ENCODE data around the gene CRYBG2. TPM values are rescaled to one million over a fixed set of nuclear protein-coding genes. Genes with fewer than 3 reads are reported as not detected.

CRYBG2 gene
- total and polyA plus RNA-seq, 2 of the 13 experiments (the other 11 are each of a cell fraction or from before 2014, with no cell fraction given) = 1.3 to 2.9 TPM

DNA sequence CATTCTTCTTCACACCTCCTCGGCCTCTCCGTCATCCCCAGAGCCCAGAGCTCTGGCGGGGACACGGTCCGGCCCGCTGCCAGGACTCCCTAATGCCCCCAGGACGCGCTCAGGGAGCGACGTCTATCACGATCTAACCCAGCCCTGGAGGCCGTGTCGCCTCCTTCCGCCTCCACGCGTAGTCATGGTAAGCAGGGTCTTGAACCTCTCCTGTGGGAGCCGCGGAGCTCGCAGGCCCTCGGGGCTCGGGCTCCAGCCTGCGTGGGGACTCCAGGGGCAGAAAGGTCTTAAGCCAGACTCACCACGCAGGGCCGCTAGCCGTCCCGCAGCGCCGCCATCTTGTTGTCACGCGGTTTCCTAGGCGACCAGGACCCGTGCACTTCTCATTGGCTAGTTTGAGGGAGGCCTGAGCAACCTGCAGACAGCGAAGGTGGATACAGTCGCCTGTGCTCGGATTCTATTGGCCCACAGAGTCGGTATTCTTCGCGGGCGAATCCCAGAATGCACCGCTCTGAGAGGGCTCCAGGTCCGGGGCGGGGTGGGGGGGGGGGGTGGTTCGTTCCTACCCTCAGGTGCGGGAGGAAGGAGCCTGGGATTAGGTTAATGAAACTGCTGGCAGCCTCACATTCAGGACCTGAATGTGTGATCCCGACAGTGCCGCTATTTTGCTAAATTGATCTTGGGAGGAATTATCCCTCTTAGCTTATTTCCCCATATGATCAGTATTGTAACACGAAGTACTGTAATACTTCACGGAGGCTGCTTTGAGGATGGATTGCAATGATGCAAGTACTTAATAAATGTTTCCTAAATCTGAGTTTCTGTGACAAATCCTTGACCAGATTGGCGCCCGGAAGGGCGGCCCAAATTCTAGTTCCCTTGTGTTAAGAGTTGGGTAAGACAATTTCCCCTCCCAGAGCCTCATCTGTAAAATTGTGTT is 47.4 kb downstream of the CRYBG2 start, which contains the start of gene UBXN11 (continued):
- TF ChIP-seq ZNF281 (CRISPR knock-in tag; IDR thresholded peaks at IDR 0.05; ENCODE audit: borderline replicate concordance) = no peak
- peak; percentile 70 for TF ChIP-seq PHF20 (CRISPR knock-in tag; IDR thresholded peaks at IDR 0.05)
- TF ChIP-seq PHB2 (IDR thresholded peaks at IDR 0.05; ENCODE audit: partially characterized antibody) = no peak
- TF ChIP-seq HNRNPH1 (optimal IDR thresholded peaks at IDR 0.05; ENCODE audit: low read depth, low read length) = no peak
- TF ChIP-seq SKIL (CRISPR knock-in tag; IDR thresholded peaks at IDR 0.05; ENCODE audit: borderline replicate concordance) = no peak
- no peak for TF ChIP-seq TP53 (CRISPR knock-in tag; conservative IDR thresholded peaks at IDR 0.05)
- peak; percentile 56 for TF ChIP-seq GABPB1 (CRISPR knock-in tag; IDR thresholded peaks at IDR 0.05)
- TF ChIP-seq NFIB (CRISPR knock-in tag; IDR thresholded peaks at IDR 0.05; ENCODE audit: borderline replicate concordance) = no peak
- TF ChIP-seq, protein P1, sequence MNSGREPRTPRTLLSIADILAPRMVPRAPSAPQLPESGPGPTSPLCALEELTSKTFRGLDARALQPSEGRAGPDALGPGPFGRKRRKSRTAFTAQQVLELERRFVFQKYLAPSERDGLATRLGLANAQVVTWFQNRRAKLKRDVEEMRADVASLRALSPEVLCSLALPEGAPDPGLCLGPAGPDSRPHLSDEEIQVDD (CRISPR knock-in tag; IDR thresholded peaks at IDR 0.05; ENCODE audit: borderline replicate concordance) = no peak
- TF ChIP-seq ZBTB4 (CRISPR knock-in tag; IDR thresholded peaks at IDR 0.05; ENCODE audit: borderline replicate concordance) = no peak
- peak; percentile 88 for TF ChIP-seq HOXA3 (CRISPR knock-in tag; IDR thresholded peaks at IDR 0.05)
- TF ChIP-seq KLF6 (CRISPR knock-in tag; IDR thresholded peaks at IDR 0.05) = no peak
- peak; percentile 50 for TF ChIP-seq KDM2A (CRISPR knock-in tag; IDR thresholded peaks at IDR 0.05; ENCODE audit: borderline replicate concordance, low read depth)
- TF ChIP-seq ZBED4 (CRISPR knock-in tag; IDR thresholded peaks at IDR 0.05; ENCODE audit: borderline replicate concordance) = no peak
- TF ChIP-seq ZBTB1 (CRISPR knock-in tag; IDR thresholded peaks at IDR 0.05; ENCODE audit: borderline replicate concordance) = no peak
